Measurements from ENCODE around the gene GADD45G.

GADD45G gene

GRCh38 chr9:89610391-89610925 is 5.6 kb downstream of the GADD45G start:
- no peak for DNase-seq

- no peak for DNase-seq
Observed at GRCh38 chr9:89611425-89611824, 6.6 kb downstream of the GADD45G start.

- no peak for DNase-seq
Observed at GRCh38 chr9:89612566-89613278, 7.9 kb downstream of the GADD45G start.

GRCh38 chr9:89613912-89614892 is 9.4 kb downstream of the GADD45G start:
- no peak for DNase-seq

GRCh38 chr9:89615661-89616060 is 10.8 kb downstream of the GADD45G start:
- no peak for DNase-seq

GRCh38 chr9:89616411-89616810 is 11.6 kb downstream of the GADD45G start:
- no peak for DNase-seq

- no peak for DNase-seq
Observed at GRCh38 chr9:89617978-89618377, 13.2 kb downstream of the GADD45G start.

GRCh38 chr9:89619019-89619418 is 14.2 kb downstream of the GADD45G start:
- no peak for DNase-seq

GRCh38 chr9:89619424-89620138 is 14.8 kb downstream of the GADD45G start:
- DNase-seq = no peak

- no peak for DNase-seq
Observed at GRCh38 chr9:89621031-89621430, 16.2 kb downstream of the GADD45G start.

GRCh38 chr9:89621676-89622075 is 16.9 kb downstream of the GADD45G start:
- DNase-seq = no peak

GRCh38 chr9:89622933-89623861 is 18.4 kb downstream of the GADD45G start:
- DNase-seq = no peak

GRCh38 chr9:89623925-89624420 is 19.2 kb downstream of the GADD45G start:
- no peak for DNase-seq

- no peak for DNase-seq
Observed at GRCh38 chr9:89625721-89626687, 21.2 kb downstream of the GADD45G start.

GRCh38 chr9:89626741-89627265 is 22.0 kb downstream of the GADD45G start:
- DNase-seq = no peak

GRCh38 chr9:89628601-89629000 is 23.8 kb downstream of the GADD45G start:
- no peak for DNase-seq

- DNase-seq = no peak
Observed at GRCh38 chr9:89629081-89629976, 24.5 kb downstream of the GADD45G start.

GRCh38 chr9:89630508-89630907 is 25.7 kb downstream of the GADD45G start:
- no peak for DNase-seq

- no peak for DNase-seq
Observed at GRCh38 chr9:89631384-89631783, 26.6 kb downstream of the GADD45G start.
